Astrocyte (in vitro differentiated cells and primary cell): Measurements from ENCODE around the gene USP44. TPM values are rescaled to one million over a fixed set of nuclear protein-coding genes. Genes with fewer than 3 reads are reported as not detected.

ENCODE experiments used
- DNase-seq: peaks from one replicate; pipeline ENCODE4 v3.0.0-alpha.2; 2010; ENCODE audit warnings: low read depth
- FAIRE-seq: peaks from 2 replicates; lab custom pipeline; 2011; peaks lifted over from hg19 to GRCh38; lab: Jason Lieb, UNC
- H2AFZ ChIP-seq: 2 replicates; pipeline ENCODE4 v1.6.0; 2012; ENCODE audit warnings: low read depth, low read length, inconsistent platforms
- H3K27ac ChIP-seq: 2 replicates; pipeline ENCODE4 v1.5.1; 2011; ENCODE audit warnings: low read depth, low read length, inconsistent platforms
- H3K27me3 ChIP-seq: 2 replicates; pipeline ENCODE4 v1.6.0; 2011; ENCODE audit warnings: low read length, inconsistent platforms; ENCODE audit not compliant: insufficient read depth
- H3K36me3 ChIP-seq: 2 replicates; pipeline ENCODE4 v1.5.1; 2011; ENCODE audit warnings: low read length, inconsistent platforms; ENCODE audit not compliant: insufficient read depth
- H3K4me1 ChIP-seq: 2 replicates; pipeline ENCODE4 v1.5.1; 2011; ENCODE audit warnings: low read length, inconsistent platforms; ENCODE audit not compliant: insufficient read depth
- H3K4me2 ChIP-seq: 2 replicates; pipeline ENCODE4 v1.6.0; 2012; ENCODE audit warnings: low read length, inconsistent platforms
- H3K4me3 ChIP-seq: 2 replicates; pipeline ENCODE4 v1.5.1; 2011; ENCODE audit warnings: low read depth, mild to moderate bottlenecking, low read length, inconsistent platforms; ENCODE audit not compliant: insufficient read depth
- H3K79me2 ChIP-seq: 2 replicates; pipeline ENCODE4 v1.6.0; 2012; ENCODE audit warnings: mild to moderate bottlenecking, low read length, inconsistent platforms; ENCODE audit not compliant: insufficient read depth
- H3K9ac ChIP-seq: 2 replicates; pipeline ENCODE4 v1.6.0; 2012; ENCODE audit warnings: mild to moderate bottlenecking, low read length, inconsistent platforms
- H3K9me3 ChIP-seq: 2 replicates; pipeline ENCODE4 v1.5.1; 2012; ENCODE audit warnings: low read depth, mild to moderate bottlenecking, low read length, inconsistent platforms; ENCODE audit not compliant: insufficient read depth
- H4K20me1 ChIP-seq: 2 replicates; pipeline ENCODE4 v1.6.0; 2012; ENCODE audit warnings: low read length, inconsistent platforms; ENCODE audit not compliant: insufficient read depth
- H3K27ac Mint-ChIP-seq: one replicate; pipeline ENCODE4 v1.8.0; 2021; ENCODE audit warnings: mild to moderate bottlenecking, mixed read lengths; ENCODE audit not compliant: unreplicated experiment
- H3K27me3 Mint-ChIP-seq: one replicate; pipeline ENCODE4 v1.8.0; 2021; ENCODE audit warnings: low read depth, mixed read lengths; ENCODE audit not compliant: unreplicated experiment
- H3K36me3 Mint-ChIP-seq: one replicate; pipeline ENCODE4 v1.8.0; 2021; ENCODE audit warnings: low read depth, mixed read lengths; ENCODE audit not compliant: unreplicated experiment
- H3K4me1 Mint-ChIP-seq: one replicate; pipeline ENCODE4 v1.8.0; 2021; ENCODE audit warnings: low read depth, mixed read lengths; ENCODE audit not compliant: unreplicated experiment
- H3K4me3 Mint-ChIP-seq: one replicate; pipeline ENCODE4 v1.8.0; 2021; ENCODE audit warnings: mild to moderate bottlenecking, moderate library complexity, mixed read lengths; ENCODE audit not compliant: unreplicated experiment
- H3K9me3 Mint-ChIP-seq: one replicate; pipeline ENCODE4 v1.8.0; 2021; ENCODE audit warnings: mild to moderate bottlenecking, mixed read lengths; ENCODE audit not compliant: unreplicated experiment
- CTCF ChIP-seq: IDR thresholded peaks from 2 replicates; pipeline ENCODE4 v1.5.1; 2011; ENCODE audit warnings: low read depth, mild to moderate bottlenecking, inconsistent platforms, low read length, moderate library complexity; ENCODE audit not compliant: insufficient read depth
- EZH2 ChIP-seq: IDR thresholded peaks from 2 replicates; pipeline ENCODE4 v1.6.1; 2012; ENCODE audit warnings: mild to moderate bottlenecking, low read length, inconsistent platforms; ENCODE audit not compliant: insufficient read depth
- total RNA-seq: library from RNA; stranded (reverse); gene quantifications from 2 replicates; pipeline ENCODE4 v1.2.1, GENCODE V29; 2021

The USP44 gene
- total RNA-seq, 1 donor from 2014 or later = 5.4 TPM

GRCh38 chr12:95497031-95497430 is 54.2 kb downstream of the USP44 start:
- Histone ChIP-seq H3K4me2 (no peak overlapping the region), H3K79me2 (peaks cover 34% of the 10 kb centered on the region), H3K9me3 (no peaks in the 10 kb centered on the region), H2AFZ (no peak overlapping the region), H3K4me1 (no peaks in the 10 kb centered on the region), H3K27me3 (no peaks in the 10 kb centered on the region), H3K9ac (no peak overlapping the region), H3K27ac (no peak overlapping the region), H3K4me3 (no peak overlapping the region), H3K36me3 (peaks cover 50% of the 10 kb centered on the region), H4K20me1 (peaks cover 8% of the 10 kb centered on the region)
- FAIRE-seq (no peak), DNase-seq (no peak)
- Mint-ChIP-seq H3K4me3 (no peak overlapping the region), H3K27me3 (no peaks in the 10 kb centered on the region), H3K36me3 (peaks cover 28% of the 10 kb centered on the region), H3K4me1 (no peaks in the 10 kb centered on the region), H3K27ac (no peak overlapping the region), H3K9me3 (no peaks in the 10 kb centered on the region)
- TF ChIP-seq CTCF (no peak), EZH2 (no peak)

GRCh38 chr12:95495433-95495832 is 55.8 kb downstream of the USP44 start:
- no peak for DNase-seq
- H3K4me3 ChIP-seq = no peak overlapping the region
- Mint-ChIP-seq H3K9me3 (no peaks in the 10 kb centered on the region), H3K36me3 (peaks cover 31% of the 10 kb centered on the region), H3K27ac (no peak overlapping the region), H3K27me3 (no peaks in the 10 kb centered on the region), H3K4me1 (no peaks in the 10 kb centered on the region), H3K4me3 (no peak overlapping the region)
- H3K27me3 ChIP-seq = no peaks in the 10 kb centered on the region
- peaks cover 19% of the 10 kb centered on the region for H4K20me1 ChIP-seq
- H3K27ac ChIP-seq = no peak overlapping the region
- FAIRE-seq = no peak
- peaks cover 50% of the 10 kb centered on the region for H3K36me3 ChIP-seq
- H3K4me1 ChIP-seq = no peaks in the 10 kb centered on the region
- TF ChIP-seq EZH2 = no peak
- no peak for TF ChIP-seq CTCF
- H3K79me2 ChIP-seq = peaks cover 32% of the 10 kb centered on the region
- H3K9me3 ChIP-seq = no peaks in the 10 kb centered on the region
- no peak overlapping the region for H3K4me2 ChIP-seq
- no peak overlapping the region for H3K9ac ChIP-seq
- H2AFZ ChIP-seq = no peak overlapping the region

GRCh38 chr12:95494888-95495287 is 56.4 kb downstream of the USP44 start:
- Histone ChIP-seq H3K27me3 (no peaks in the 10 kb centered on the region), H4K20me1 (peaks cover 20% of the 10 kb centered on the region), H3K9me3 (no peaks in the 10 kb centered on the region), H3K4me3 (no peak overlapping the region), H3K9ac (no peak overlapping the region), H2AFZ (no peak overlapping the region), H3K79me2 (peaks cover 30% of the 10 kb centered on the region), H3K36me3 (peaks cover 51% of the 10 kb centered on the region), H3K4me2 (no peak overlapping the region), H3K27ac (no peak overlapping the region), H3K4me1 (no peaks in the 10 kb centered on the region)
- FAIRE-seq (no peak), DNase-seq (no peak)
- Mint-ChIP-seq H3K4me3 (no peak overlapping the region), H3K27ac (no peak overlapping the region), H3K4me1 (no peaks in the 10 kb centered on the region), H3K27me3 (no peaks in the 10 kb centered on the region), H3K36me3 (peaks cover 34% of the 10 kb centered on the region), H3K9me3 (no peaks in the 10 kb centered on the region)
- no peak for TF ChIP-seq EZH2
- TF ChIP-seq CTCF = no peak
